Fibroblast of villous mesenchyme (primary cell): Measurements from ENCODE around the gene TNFAIP1. TPM values are rescaled to one million over a fixed set of nuclear protein-coding genes. Genes with fewer than 3 reads are reported as not detected.

Source experiments
- DNase-seq: peaks from one replicate; pipeline ENCODE4 v3.0.0-alpha.2; 2010; ENCODE audit warnings: low read depth
- H3K4me3 ChIP-seq: 2 replicates; pipeline ENCODE4 v1.5.1; 2011; ENCODE audit warnings: low read depth, mild to moderate bottlenecking, low read length
- CTCF ChIP-seq: IDR thresholded peaks from 2 replicates; pipeline ENCODE4 v1.5.1; 2012; ENCODE audit warnings: low read depth, mild to moderate bottlenecking, low read length; ENCODE audit not compliant: insufficient read depth
- total RNA-seq: library from RNA; depleted of rRNA; stranded (reverse); fragments of >200 nt; gene quantifications from 2 replicates; pipeline ENCODE4 v1.2.3, GENCODE V29; 2012

TNFAIP1 gene
- total RNA-seq, 1 donor, result 50.1 TPM

- no peak for TF ChIP-seq CTCF
- peak overlapping the region; percentile 73 for H3K4me3 ChIP-seq
- no peak for DNase-seq
Measured at GRCh38 chr17:28370744-28371103, 35.2 kb downstream of the TNFAIP1 start.

GRCh38 chr17:28371245-28372202 is 36.0 kb downstream of the TNFAIP1 start, which contains the start of gene SARM1:
SARM1 (plus strand) TSS chr17:28371694; CDS start chr17:28372033, 339 bp downstream.
- peak within 1 kb of the TSS; percentile 73 for H3K4me3 ChIP-seq
- no peak for TF ChIP-seq CTCF
- DNase-seq, result peak; percentile 98

GRCh38 chr17:28372203-28372944 is 36.8 kb downstream of the TNFAIP1 start:
- no peak for TF ChIP-seq CTCF
- no peak for DNase-seq
- H3K4me3 ChIP-seq, result peak overlapping the region; percentile 73

- H3K4me3 ChIP-seq, result peak overlapping the region; percentile 73
- no peak for DNase-seq
- TF ChIP-seq CTCF, result no peak
Measured at GRCh38 chr17:28372945-28373274, 37.3 kb downstream of the TNFAIP1 start.

GRCh38 chr17:28379814-28380801 is 44.5 kb downstream of the TNFAIP1 start:
- DNase-seq, result peak; percentile 85
- TF ChIP-seq CTCF, result no peak
- no peak overlapping the region for H3K4me3 ChIP-seq
